ENCODE data around the gene HSPB6.
"Not testable (repeated sequence)": the region's sequence is repeated elsewhere in the genome, so short reads cannot be mapped to it uniquely, and the experiment has no call there.

The HSPB6 gene

DNA sequence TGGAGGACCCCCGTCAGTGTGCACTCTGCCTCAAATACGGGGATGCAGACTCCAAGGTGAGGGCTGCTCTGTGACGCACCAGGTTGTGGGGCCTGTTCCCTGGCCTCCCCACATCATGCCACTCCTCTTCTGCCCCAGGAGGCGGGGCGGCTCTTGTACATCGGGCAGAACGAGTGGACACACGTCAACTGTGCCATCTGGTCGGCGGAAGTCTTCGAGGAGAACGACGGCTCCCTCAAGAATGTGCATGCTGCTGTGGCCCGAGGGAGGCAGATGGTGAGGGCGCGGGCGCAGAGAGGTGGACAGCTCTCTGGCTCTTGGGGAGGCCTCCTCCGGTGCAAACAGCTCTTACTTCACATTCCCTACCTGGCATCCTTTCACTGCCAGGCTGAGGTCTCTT lies 27.8 kb downstream of the HSPB6 start:
- no peak for DNase-seq

- DNase-seq = no peak
Measured at GRCh38 chr19:35727956-35728706, 28.7 kb downstream of the HSPB6 start.

- DNase-seq = no peak
Measured at GRCh38 chr19:35727053-35727955, 29.5 kb downstream of the HSPB6 start.

DNA sequence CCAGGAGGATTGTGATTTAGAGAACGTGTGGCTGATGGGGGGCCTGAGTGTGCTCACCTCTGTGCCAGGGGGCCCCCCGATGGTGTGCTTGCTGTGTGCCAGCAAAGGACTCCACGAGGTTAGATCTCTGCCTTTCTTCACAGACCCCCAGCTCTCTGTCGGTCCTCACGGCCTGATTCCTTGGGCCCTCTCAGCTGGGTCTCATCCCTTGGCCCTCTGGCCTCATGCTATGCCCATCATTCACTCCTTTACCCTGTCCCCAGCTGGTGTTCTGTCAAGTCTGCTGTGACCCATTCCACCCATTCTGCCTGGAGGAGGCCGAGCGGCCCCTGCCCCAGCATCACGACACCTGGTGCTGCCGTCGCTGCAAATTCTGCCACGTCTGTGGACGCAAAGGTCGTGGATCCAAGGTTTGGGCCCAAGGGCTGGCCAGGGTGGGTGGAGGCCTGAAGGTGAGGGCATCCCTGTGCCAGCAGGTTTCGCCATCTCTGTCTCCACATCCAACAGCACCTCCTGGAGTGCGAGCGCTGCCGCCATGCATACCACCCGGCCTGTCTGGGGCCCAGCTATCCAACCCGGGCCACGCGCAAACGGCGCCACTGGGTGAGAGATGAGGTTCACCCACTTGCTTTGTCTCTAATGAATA lies 31.5 kb downstream of the HSPB6 start:
- no peak for DNase-seq

DNA sequence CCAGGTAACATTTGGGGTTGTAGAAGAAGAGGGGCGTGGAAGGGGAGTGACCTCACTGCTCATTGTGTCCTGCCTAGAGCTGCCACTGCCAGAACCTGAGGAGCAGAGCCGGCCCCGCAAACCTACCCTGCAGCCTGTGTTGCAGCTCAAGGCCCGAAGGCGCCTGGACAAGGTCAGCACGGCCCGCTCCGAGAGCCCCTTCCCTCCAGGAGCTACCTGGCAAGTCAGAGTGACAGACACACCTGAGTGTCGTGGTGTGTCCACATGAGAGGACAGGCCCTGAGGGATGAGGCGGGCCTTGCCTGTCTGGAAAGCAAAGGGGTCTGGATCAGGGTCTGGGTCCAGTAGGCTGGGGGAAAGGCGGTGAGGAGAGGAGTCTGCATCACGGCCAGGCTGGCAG lies 32.3 kb downstream of the HSPB6 start:
- no peak for DNase-seq

- DNase-seq = not testable (repeated sequence)
Measured at GRCh38 chr19:35724132-35724531, 32.7 kb downstream of the HSPB6 start.

DNA sequence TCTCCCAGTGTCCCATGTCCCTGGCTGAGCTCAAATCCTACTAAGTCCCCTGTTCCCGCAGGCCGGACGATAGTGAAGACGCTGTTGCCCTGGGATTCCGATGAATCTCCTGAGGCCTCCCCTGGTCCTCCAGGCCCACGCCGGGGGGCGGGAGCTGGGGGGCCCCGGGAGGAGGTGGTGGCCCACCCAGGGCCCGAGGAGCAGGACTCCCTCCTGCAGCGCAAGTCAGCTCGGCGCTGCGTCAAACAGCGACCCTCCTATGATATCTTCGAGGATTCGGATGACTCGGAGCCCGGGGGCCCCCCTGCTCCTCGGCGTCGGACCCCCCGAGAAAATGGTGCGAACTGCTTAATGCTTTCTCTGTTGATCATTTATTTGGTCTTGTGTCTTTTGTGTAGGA lies 33.2 kb downstream of the HSPB6 start:
- no peak for DNase-seq

- no peak for DNase-seq
Measured at GRCh38 chr19:35722897-35723296, 33.9 kb downstream of the HSPB6 start.

DNA sequence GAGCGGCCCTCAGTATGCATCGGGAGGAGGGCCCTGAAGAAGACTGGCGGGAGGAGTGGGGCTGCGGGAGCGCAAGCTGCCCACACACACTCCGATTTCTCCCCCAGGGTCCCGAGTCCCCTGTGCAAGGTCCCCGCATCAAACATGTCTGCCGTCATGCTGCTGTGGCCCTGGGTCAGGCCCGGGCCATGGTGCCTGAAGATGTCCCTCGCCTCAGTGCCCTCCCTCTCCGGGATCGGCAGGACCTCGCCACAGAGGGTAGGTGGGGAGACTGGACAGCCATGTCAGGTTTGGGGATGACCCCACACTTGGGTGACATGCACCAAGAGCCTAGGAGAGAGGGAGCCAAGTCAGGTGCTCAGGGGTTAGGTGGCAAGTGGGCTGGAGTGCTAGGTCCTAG lies 34.4 kb downstream of the HSPB6 start:
- no peak for DNase-seq

DNA sequence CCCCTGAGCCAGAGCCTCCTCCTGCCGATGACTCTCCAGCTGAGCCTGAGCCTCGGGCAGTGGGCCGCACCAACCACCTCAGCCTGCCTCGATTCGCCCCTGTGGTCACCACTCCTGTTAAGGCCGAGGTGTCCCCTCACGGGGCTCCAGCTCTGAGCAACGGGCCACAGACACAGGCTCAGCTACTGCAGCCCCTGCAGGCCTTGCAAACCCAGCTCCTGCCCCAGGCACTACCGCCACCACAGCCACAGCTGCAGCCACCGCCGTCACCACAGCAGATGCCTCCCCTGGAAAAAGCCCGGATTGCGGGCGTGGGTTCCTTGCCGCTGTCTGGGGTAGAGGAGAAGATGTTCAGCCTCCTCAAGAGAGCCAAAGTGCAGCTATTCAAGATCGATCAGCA lies 35.5 kb downstream of the HSPB6 start:
- DNase-seq = no peak

GRCh38 chr19:35720648-35721047 lies 36.2 kb downstream of the HSPB6 start:
- no peak for DNase-seq

GRCh38 chr19:35720163-35720524 lies 36.7 kb downstream of the HSPB6 start:
- DNase-seq = no peak

DNA sequence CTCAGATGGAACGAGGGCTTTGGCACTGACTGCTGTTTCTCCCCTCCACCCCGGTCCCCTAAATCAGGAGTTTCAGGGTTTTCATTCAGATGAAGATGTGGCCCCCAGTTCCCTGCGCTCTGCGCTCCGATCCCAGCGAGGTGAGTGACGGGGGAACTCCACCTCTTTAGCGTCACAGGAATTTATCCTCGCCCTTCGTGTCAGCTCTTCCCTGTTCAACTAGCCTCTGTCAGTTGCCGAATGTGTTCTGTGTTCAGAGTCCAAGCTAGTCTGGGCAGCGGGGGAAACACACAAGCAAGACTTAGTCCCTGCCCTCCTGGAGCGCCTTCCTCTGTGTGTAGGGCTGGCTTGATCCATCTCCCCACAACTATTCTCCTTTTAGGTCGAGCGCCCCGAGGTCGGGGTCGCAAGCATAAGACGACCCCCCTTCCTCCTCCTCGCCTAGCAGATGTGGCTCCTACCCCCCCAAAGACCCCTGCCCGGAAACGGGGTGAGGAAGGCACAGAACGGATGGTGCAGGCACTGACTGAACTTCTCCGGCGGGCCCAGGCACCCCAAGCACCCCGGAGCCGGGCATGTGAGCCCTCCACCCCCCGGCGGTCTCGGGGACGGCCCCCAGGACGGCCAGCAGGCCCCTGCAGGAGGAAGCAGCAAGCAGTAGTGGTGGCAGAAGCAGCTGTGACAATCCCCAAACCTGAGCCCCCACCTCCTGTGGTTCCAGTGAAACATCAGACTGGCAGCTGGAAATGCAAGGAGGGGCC lies 37.2 kb downstream of the HSPB6 start:
- DNase-seq = no peak

DNA sequence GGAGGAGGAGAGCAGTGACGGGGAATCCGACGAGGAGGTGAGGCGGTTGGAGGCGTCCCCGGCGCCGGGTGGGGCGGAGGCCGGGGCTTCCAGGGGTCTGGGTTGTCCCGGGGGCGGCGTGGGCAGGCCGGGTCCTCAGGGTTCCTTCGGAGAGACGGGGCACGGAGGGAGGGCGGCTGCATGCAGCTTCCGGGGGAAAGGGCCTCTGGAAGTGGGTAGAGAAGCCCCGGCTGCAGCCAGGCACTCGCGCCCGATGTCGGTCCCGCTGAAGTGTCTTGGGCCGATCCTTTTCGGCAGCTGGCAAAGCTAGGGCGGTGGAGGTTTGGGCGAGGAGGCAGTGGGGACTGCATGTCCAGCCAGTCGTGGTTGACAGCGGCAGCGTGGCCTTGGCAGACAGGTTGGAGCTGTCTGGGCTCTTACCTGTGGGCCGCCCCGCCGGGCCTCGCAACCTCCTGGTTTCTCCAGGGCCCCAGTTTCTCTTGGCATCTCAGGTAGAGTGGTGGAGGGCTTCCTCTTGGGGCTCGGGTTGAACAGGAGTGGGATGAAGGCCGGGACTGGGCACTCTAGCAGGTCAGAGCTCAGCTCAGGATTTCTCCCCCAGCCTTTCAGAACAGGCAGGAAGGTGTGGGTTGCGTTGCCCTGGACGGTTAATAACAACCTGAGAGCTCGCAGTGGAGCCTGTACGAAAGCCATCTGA lies 38.3 kb downstream of the HSPB6 start:
- no peak for DNase-seq

DNA sequence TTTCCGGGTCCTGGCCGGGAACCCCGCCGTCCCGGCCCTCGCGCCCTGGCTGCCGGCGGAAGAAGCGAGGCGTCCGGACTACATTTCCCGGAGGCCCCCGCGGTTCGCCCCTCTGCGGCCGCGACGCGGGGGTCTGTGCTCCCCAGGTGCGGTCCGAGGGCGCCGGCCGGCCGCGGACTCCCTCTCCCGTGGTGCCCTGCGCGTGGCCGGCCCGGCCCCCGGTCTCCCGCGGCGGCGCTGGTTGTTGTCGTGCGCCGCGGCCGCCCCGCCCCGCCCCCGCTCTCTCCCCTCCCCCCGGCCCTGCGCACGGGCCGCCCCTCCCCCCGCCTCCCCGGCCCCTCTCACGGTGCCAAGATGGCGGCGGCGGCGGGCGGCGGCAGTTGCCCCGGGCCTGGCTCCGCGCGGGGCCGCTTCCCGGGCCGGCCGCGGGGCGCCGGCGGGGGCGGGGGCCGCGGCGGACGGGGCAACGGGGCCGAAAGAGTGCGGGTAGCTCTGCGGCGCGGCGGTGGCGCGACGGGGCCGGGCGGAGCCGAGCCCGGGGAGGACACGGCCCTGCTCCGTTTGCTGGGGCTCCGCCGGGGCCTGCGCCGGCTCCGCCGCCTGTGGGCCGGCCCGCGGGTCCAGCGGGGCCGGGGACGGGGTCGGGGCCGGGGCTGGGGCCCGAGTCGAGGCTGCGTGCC lies 39.0 kb downstream of the HSPB6 start, which contains the start of gene KMT2B:
KMT2B (plus strand) TSS at position 339 of the 680 bp plus-strand sequence; CDS start at position 355, 16 bp downstream.
- no peak for DNase-seq

DNA sequence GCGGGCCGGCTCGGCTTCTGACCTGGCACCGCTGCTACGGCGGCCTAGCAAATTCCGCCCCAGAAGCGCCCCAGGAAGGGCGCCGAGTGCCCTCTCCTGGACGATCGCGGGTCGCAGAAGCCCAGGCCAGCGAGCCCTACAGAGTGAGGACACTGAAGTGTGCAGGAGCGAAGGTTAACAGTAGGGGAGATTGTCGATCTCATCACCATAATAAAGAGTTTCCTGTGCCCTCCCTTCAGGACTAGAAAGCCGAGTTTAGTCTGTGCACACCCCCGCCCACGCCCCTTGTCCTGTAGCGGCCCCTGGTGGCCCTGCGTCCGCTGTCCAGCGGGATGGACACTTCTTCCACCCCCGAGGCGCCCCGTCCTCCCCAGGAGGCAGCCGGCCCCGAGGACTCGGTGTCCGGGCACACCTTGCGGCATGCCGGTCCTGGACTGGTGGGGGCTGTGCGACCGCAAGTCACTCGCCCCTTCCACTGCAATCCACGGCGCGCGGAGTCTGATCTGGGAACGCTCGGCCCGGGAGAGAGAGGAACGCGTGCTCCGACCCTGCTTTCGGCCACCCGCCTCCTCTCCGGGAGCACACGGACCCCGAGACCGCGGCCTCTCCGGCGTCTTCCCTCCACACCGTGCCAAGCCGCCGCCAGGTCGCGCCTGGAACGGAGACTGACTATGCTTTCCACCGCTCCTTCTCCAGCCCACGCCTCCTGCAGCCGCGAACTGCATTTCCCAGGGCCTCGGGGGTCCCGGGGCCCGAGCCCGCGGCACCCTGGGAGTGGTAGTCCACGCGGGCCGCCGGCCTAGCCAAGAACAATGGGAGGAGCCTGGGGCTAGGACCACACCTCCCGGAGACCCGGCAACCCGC lies 39.8 kb downstream of the HSPB6 start:
- DNase-seq = peak; percentile 92

GRCh38 chr19:35715981-35716800 lies 40.6 kb downstream of the HSPB6 start:
- no peak for DNase-seq

GRCh38 chr19:35715355-35715809 lies 41.4 kb downstream of the HSPB6 start:
- DNase-seq = no peak

DNA sequence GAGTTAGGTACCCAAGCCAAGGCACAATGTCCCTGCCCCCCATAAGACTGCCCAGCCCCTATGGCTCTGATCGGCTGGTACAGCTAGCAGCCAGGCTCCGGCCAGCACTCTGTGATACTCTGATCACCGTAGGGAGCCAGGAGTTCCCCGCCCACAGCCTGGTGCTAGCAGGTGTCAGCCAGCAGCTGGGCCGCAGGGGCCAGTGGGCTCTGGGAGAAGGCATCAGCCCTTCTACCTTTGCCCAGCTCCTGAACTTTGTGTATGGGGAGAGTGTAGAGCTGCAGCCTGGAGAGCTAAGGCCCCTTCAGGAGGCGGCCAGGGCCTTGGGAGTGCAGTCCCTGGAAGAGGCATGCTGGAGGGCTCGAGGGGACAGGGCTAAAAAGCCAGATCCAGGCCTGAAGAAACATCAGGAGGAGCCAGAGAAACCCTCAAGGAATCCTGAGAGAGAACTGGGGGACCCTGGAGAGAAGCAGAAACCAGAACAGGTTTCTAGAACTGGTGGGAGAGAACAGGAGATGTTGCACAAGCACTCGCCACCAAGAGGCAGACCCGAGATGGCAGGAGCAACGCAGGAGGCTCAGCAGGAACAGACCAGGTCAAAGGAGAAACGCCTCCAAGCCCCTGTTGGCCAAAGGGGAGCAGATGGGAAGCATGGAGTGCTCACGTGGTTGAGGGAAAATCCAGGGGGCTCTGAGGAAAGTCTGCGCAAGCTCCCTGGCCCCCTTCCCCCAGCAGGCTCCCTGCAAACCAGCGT lies 42.1 kb downstream of the HSPB6 start:
- DNase-seq = no peak
